Vagina (tissue), 2 donors: ENCODE measurements around the gene GNAQ.

ENCODE experiments used
- CTCF ChIP-seq, 3 experiments: fragments of 450-650 bp in 2 of 3; fragments of 200-600 bp in 1 of 3; sonication (generic) in 1 of 3; IDR thresholded peaks; one replicate each; pipeline ENCODE4 v1.5.1; 2017 to 2019; ENCODE audit warnings: antibody characterized with exemption in 3 of 3, mild to moderate bottlenecking in 2 of 3, moderate library complexity in 2 of 3
- POLR2A ChIP-seq, 2 donors: fragments of 450-650 bp; IDR thresholded peaks; one replicate each; pipeline ENCODE4 v1.6.1; 2017; ENCODE audit warnings: antibody characterized with exemption in 2 of 2, mild to moderate bottlenecking in 2 of 2, moderate library complexity in 2 of 2

DNA sequence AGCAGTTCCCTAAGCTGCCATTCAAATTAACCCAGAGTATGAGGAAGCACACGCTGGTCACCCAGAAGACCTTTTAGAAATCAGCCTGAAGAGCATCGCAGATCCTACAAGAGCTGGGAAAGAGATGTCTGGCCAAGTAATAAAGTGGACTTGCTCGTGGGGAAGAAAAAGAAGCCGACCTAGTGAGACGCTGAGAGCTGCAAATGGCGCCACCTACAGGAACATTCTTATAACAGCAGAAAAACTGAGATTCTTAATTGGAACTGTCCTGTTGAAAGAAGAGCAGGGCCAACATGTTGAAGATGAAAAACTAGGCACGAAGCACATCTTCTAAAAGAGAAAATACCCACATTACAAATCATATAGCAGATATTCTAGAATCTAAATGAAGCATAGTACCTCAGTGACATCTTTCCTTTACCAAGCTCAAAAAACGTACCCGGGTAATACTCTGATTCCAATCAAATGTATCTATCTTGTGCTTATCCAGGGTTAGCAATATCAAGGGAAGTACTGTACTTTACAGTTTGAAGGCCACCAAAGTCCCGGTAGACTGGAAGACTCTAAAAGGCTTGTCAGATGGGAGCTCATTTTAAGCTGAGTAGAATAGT, 3.9 kb upstream of the GNAQ start:
- TF ChIP-seq CTCF (IDR thresholded peaks at IDR 0.05), result peak; percentile 68 to 88 (median 78)
- TF ChIP-seq POLR2A (IDR thresholded peaks at IDR 0.05), result no peak
